NK-92 (cell line): ENCODE results near the gene CDK18.
"Not testable (repeated sequence)": the region's sequence is repeated elsewhere in the genome, so short reads cannot be mapped to it uniquely, and the experiment has no call there.

Experiments used
- DNase-seq: peaks from one replicate; lab custom pipeline; 2025; ENCODE audit not compliant: unreplicated experiment; lab: John Stamatoyannopoulos, UW

CDK18 gene

DNA sequence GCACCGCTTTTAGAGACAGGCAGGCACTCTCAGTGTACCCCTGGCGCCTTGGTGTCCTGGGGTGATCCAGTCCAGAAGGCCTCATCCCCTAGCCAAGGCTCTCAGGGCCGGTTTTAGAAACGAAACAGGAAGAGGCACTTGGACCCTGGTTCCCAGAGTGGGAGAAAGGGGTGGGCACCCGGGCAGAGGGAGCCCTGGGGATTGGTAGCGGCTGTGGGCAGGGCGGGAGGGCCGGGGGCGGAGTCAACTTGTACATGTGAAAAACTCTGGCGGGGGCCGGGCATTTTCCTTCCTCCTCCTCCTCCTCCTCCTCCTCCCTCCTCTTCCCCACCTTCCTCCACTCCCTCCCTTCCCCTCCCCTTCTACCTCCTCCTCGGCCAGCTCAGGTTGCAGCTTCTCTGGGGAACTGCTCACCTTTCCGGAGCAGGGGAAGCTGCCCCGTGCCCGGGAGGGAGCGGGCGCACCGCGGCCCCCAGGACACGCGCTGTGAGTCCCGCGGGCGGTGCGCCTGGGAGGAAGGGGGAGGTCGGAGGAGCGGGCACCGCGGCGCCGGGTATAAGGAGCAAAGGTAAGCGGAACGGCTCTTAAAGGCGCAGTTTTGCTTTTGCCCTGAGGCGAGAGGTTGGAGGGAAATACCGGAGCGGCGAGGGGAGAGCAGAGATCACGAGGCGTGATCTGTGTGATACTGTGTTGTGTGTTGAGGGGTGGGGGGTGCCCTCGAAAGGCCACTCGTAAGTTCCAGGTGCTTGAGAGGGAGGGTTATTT is at the start of gene CDK18:
Gene CDK18, plus strand, starts transcription at position 359 of the 765 bp plus-strand sequence. CDS start 18,499 bp downstream, outside the sequence.
- no peak for DNase-seq

DNA sequence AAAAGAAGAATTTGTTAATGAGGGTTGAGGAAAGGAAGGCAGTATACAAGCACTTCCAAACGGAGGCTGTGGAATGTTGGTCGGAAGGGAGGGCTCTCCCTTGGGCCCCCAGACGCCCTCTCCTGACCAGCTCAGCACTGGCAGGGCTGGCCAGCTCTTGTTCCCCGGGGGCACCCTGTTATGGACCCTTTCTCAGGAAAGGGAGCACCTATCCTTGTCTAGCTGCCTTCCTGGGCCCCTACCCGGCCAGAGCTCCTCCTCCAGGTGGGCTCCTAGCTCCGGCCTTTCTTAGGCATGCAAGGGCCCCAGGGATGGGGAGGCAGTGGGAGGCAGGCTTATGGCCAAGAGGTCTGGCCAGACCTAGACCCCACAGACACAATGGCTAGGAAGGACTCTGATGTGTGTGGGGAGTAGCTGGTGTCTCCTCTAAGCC is 49.5 kb upstream of the CDK18 start:
- no peak for DNase-seq

DNA sequence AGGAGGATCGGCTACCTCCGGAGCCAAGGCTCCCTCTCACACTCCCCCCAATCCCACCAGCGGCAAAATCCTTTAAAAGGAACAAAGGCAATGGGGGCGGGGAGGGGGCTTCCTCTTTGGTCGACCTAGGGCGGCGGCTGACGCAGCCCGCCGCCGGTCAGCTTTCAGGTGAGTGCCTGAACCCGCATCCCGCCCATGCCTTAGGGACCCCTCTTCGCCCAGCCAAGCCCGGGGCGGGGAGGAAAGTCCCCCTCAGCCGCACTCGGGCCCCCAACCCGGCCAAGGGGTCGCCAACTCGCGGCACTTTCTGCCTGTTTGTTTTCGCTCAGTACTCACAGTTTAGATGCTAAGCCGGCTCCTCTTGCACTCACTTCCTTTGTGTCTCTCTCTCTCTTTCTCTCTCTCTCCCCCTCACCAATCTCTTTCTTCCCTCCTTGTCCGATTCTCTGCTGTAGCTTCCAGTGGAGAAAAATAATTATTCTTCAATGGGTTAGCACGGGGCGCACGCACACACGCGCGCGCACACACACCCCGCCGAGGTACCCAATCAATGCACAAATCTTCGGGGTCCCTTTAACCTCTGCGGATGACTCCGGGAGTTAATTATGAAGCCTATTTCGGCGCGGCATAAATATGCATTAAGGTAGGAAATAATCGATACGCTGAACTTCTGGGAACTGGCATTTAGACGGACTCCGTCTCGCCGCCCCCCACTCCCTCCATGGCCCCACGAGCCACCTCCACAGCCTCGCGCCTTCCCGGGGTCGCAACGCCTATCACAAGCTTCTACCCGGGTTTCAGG is 48.7 kb upstream of the CDK18 start, which contains the start of gene BLACAT1:
Gene BLACAT1, minus strand, starts transcription at position 465 of the 802 bp plus-strand sequence.
- DNase-seq: no peak

DNA sequence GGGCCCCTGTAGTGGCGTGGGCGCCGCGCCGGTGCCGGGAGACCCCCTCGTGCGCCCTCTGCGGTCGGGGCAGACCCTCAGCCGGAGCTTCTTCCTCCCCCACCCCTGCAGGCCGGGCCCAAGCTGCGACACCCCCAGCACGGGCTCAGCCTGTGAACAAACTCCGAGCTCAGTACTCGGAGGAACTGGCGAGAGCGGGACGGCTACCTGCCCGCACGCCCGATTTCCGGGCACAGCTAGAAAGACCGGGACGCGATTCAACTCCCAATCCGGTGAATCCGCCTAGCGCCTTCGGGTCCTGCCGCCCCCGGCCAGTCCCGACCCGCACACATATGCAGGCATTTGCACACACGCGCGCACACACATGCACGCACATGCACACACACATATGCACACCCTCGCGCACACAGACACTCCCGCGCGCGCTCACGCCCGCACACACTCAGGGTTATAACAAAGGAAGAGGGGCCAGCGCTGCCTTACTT is 48.0 kb upstream of the CDK18 start:
- no peak for DNase-seq

DNA sequence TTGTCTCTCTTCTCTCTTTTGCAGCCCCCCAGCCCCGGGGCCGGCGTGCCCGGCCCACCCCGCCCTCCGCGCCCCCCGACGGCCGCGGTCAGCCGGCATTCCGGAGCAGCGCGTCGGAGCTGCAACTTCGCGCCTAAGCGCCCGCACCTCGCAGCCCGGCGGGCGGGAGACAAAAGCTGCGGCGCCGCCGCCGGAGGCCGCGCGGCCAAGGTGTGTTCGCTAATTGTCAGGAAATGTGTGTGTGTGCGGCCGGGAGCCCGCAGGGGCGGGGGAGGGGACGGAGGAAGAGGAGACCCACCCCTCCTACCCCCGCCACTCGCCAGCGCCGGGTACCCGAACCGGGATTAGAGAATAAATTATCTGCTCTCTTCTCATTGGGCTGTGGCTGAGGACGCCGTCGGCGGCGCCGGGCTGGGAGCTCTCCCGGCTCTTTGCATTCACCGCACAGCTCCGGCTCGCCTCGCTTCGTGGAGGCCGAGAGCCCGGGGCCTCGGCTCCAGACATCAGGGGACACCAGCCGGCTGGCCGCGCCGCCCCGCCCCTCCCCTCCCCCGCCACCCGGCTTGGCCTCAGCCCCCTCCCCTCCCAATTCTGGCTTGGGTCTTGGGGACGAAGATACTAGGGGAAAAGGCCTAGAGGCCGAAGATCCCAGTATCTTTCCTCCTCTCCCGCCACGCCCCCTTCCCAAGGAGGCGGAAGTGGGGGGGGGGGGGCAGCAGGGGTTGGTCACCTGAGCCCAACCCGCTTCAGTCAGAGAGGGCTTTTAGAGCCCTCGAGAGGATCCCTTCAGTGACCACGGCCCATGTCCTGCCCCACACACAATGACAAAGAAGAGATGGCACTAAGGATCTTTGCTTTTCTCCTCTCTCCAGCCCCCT is 47.4 kb upstream of the CDK18 start:
- no peak for DNase-seq

DNA sequence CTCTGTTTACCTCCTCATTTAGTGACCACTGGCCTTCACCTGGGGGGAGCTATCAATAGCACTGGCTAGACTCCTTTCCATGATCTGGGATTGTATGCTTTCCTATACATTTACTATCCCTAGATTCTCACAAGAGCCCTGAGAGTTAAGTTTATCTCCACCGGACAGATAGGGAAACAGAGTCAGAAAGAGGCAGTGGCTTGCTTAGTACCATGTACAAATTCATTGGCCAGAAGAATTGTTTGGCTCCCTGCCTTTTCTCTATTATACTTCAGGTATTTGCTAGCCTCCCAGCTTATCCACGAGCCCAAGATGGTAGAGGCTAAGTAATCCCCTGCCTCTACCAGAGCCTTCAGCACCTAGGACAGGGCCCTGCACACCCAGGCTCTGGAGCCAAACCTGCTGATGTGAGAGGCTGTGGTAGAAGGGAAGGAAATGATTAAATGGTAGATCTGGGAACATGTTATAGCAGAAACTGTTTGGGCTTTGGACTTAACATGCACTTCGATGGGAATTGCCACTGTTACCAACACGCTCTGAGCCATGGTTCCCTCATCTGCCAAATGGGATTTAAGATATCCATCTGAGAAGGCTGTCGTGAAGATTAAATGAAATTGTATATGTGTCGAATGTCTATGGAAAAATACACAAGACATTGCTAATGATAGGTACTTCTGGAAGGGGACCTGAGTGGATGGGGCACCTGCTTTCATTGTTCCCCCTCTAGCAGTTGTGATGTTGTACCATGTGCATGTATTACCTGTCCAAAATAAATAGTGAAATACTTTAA is 45.5 kb upstream of the CDK18 start:
- DNase-seq: no peak

DNA sequence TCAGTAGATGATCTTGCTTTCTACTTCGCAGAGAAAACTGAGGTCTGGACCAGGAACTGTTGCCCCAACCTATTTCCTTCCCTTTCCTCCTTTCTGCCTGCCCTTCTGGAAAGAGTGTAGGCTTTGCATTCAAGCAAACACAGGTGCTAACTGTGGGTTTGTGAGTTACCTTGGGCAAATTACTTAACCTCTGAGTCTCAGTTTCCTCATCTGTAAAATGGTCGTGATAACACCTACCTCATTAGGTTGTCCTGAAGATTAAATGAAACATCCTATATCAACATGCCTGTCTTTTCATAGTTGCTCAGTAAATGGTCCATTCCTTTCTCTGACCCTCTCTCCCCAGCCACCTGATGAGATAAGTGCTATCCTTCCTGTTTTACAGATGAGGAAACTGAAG is 39.1 kb upstream of the CDK18 start:
- DNase-seq: no peak

DNA sequence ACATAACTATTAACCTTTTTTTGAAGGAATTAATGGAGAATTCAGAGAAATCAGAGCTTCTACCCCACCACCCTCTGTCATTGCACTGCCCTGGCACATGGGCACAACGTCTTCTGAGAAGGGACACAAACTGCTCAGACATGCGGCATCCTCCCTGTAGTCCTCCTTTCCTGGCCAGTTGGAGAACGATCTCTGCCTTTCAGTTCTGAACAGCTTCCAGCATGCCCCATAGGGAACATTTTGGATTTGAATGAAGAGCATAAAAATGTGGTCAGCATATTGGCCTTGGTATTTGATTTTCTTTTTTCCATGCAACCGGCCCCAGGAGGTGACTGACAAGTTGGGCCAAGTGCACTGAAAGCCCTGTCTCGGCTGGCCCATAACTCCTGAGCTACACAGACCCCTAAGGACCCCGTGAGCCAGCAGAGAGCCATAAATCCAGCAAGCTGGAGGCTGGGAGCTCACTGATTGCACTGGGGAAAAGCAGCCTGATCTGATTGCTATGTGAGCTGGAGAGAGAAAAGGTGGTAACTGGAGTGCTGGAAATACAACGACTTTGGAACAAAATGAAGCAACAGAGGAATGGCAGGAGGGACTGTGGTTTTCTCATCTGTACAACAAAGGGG is 37.8 kb upstream of the CDK18 start:
- no peak for DNase-seq

DNA sequence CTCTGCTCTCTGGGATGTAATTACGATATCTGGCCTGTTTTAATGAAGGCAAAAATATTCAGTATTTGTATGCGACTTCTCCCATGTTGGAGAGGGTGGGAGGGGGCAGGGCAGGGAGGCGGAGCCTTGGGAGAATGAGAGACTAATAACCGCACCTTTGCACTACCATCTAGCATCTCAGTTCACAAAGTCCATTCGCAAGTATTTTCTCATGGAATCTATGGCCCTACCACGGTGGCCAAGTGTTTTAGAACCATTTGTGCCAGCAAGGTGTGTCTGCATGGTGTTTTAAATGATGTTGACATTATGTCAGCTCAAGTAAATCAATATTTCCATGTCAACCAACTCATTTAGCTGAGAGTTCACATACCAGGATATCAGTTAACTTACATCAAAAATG is 34.3 kb upstream of the CDK18 start:
- no peak for DNase-seq

DNA sequence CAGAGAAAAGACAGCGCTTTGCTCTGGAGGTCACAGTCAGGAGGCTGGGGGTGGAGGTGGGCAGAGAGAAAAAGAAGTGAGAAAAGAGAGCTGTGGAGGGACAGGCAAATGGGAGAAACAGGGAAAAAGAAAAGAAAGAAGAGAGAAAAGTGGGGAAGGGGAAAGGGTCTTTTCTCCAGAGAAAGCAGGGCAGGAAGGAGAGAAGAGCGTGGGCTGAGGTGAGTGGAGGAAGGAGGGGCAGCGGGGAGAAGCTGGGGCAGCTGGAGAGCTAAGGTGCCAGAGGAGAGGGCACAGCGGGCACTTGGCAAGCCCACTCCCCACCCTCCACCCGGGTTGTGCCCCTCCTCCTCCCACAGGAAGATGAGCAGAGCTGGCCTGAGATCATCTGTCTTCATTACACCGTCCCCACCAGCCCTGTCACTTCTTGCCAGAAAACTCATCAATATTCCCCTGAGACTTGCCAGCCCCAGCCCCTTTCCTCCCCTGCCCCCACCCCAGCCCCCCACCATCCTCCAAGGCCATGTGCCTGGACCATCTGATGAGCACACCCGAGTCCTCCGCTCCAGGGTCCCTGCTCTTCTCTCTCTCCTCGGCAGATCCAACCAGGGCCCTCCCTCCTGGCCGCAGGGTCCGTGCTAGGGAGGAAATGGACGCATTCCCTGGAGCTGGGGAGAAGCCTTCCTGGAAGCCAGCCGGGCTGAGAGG is 31.6 kb upstream of the CDK18 start:
- no peak for DNase-seq

DNA sequence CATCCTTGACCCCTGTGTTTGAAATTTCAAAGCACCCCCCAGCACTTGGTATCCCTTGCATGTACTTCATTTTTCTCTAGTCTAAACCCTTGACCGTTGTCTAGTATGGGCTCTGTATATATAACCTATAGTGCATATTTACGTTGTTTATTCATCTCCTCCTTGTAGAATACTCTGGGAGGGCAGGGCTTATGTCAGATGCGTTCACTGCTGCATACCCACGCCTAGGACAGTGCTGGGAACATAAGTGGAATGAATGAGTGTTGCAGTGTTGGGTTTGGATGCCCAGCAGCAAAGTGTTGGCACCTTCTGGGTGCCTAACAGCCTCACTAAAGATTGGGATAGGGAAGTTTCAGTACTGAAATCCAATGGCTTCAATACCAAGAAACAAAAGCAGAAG is 31.0 kb upstream of the CDK18 start:
- DNase-seq: no peak

DNA sequence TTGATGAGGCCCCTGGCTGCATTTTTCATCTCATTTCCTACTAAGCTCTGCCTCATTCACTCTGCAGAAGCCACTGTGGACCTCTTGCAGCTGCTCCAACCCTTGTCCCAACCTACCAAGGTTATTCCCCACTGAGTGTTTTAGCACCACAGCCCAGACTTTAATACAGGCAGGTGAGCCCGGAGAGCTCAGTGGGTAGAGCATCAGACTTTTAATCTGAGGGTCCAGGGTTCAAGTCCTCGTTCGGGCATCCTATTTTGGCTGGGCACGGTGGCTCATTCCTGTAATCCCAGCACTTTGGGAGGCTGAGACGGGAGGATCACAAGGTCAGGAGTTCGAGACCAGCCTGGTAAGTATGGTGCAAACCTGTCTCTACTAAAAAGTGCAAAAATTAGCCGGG is 30.5 kb upstream of the CDK18 start:
- no peak for DNase-seq

DNA sequence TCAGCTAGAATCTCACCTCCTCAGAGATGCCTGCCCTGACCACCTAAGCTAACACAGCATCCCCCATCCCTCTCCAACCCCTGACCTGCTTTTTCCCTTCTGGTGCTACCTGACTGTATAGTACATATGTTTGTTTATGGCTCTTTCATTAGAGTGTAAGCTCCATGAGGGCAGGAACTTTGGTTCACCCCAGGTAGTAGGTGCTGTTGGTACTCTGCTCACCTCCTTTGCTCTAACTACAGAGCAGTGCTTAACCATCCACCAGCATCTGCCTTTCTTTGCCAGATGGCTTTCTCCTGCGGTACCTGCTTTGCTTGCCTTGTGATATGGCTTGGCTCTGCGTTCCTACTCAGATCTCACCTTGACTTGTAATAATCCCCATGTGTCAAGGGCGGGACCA is 29.9 kb upstream of the CDK18 start:
- DNase-seq: no peak

DNA sequence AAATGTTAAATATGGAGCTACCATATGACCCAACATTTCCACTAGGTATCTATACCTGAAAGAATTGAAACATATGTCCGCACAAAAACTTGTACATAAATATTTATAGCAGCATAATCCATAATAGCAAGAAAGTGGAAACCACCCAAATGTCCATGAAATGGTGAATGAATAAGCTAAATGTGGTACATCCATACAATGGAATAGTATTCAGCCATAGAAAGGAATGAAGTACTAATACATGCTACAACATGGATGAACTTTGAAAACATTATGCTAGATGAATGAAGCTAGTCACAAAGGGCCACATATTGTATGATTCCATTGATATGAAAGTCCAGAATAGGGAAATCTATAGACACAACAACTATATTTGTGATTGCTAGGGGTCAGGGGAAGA is 28.6 kb upstream of the CDK18 start:
- DNase-seq: no peak

DNA sequence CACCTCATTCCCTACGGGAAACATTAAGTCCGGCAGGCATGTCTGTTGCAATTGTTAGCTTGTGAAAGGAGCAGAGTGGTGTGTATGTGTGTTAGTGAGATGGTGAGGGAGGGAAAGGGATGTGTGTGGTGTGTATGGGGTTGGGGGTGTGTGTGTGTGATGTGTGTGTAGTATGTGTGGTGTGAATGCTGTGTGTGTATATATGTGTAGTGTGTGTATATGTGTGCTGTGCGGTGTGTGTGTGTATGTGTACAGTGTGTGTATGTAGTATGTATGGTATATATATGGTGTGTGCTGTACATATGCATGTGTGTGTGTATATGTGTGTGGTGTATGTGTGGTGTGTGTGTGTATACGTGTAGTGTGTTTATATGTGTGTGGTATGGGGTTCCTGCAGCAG is 27.8 kb upstream of the CDK18 start:
- DNase-seq: no peak

DNA sequence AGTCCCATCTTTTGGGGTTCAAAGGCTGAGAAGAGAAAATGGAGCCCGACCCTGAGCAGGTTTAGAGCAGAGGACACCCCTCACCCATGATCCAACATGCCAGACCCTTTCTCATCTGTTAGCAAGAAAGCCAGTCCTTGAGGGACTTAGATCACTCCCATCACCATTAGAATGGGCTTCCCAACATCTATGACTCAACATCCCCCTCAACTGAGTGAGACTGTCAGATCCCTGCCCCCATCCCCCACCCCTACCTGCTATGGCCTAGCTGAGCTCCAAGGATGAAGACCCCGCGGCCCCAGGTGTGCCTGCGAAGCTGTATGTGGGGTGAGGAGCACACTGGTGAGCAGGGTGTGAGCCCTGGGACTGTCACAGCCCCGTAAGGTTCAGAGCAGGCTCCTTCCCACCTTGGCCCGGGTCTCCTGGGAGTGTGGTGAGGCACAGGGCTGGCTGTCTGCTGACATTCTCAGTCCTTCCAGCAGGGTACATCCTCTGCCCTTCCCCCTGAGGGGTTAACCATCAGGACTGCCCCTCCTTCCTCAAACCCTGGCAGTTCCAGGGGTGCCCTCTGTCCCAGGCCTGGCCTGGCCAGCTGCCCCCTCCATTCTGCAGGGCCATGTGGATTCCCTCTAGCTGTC is 27.2 kb upstream of the CDK18 start:
- no peak for DNase-seq

DNA sequence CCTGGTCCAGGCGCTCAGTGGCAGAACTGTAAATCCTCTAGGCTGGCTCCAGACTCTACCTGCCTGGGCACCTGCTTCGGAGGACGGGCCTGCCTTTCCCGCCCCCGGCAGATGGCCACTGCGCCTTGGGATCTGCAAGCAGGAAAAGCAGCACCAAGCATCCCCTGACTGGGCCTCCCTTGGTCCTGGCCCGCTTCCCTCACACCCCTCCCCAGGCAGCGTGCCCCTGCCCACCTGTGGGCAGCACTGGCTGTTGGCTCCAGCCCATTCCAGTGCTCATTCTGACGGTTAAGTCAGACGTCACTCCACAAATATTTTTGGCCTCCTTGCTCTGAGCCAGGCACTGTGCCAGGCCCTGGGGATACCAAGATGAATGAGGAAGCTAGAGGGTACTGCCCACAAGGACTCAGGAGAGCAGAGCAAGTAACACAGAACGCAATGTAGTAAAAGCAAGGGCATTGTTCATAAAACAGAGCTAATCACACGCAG is 26.7 kb upstream of the CDK18 start:
- no peak for DNase-seq

DNA sequence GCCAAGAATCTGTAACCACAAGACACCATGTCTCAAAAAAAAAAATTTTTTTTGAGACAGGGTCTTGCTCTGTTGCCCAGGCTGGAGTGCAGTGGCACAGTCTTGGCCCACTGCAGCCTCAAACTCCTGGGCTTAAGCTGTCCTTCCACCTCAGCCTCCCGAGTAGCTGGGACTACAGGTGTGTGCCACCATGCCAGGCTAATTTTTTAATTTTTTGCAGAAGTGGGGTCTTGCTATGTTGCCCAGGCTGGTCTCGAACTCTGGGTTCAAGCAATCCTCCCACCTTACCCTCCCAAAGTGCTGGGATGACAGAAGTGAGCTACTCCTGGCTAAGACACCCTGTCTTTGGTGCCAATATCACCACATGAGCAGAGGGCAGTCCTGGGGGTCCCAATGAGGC is 25.5 kb upstream of the CDK18 start:
- not testable (repeated sequence) for DNase-seq
